Muscle of leg (tissue), 16 donors: ENCODE results near the gene UBAP1L. TPM values are rescaled to one million over a fixed set of nuclear protein-coding genes. Genes with fewer than 3 reads are reported as not detected.
"Not testable (repeated sequence)": the region's sequence is repeated elsewhere in the genome, so short reads cannot be mapped to it uniquely, and the experiment has no call there.

Experiments
- DNase-seq: peaks from one replicate; pipeline ENCODE4 v3.0.0; 2013
- H3K27ac ChIP-seq: one replicate; pipeline ENCODE4 v1.5.1; 2013; ENCODE audit warnings: mild to moderate bottlenecking, low read length, control low read depth
- H3K27me3 ChIP-seq: one replicate; pipeline ENCODE4 v1.6.1; 2013; ENCODE audit warnings: low read length; ENCODE audit not compliant: control insufficient read depth, insufficient read depth
- H3K36me3 ChIP-seq: one replicate; pipeline ENCODE4 v1.6.1; 2013; ENCODE audit warnings: low read length; ENCODE audit not compliant: control insufficient read depth, insufficient read depth
- H3K4me1 ChIP-seq: one replicate; pipeline ENCODE4 v1.6.1; 2013; ENCODE audit warnings: low read length; ENCODE audit not compliant: control insufficient read depth, insufficient read depth
- H3K4me3 ChIP-seq: one replicate; pipeline ENCODE4 v1.5.1; 2013; ENCODE audit warnings: low read length, control low read depth
- H3K9me3 ChIP-seq: replicated peaks from 2 replicates; pipeline ENCODE4 v1.6.1; 2013; ENCODE audit warnings: low read depth, low read length; ENCODE audit not compliant: control insufficient read depth
- WGBS: methylation state at CpG from one replicate; pipeline ENCODE4 v1.1.5; 2013; ENCODE audit warnings: missing lambda C conversion rate; ENCODE audit not compliant: insufficient coverage; 5-methylcytosine and 5-hydroxymethylcytosine counted together
- long read RNA-seq, 11 donors: transcript quantifications; one replicate each; lab custom pipeline, GENCODE V29; 2026
- polyA plus RNA-seq, 8 donors: library from polyadenylated mRNA; unstranded; fragments of 120-200 nt; gene quantifications; one replicate each; pipeline versions ENCODE4 v1.2.1 to v1.2.3, GENCODE V29; 2013; ENCODE audit warnings: inconsistent platforms in 1 of 8, low replicate concordance in 1 of 8; ENCODE audit not compliant: insufficient read length in 8 of 8, insufficient read depth in 1 of 8
- total RNA-seq: library from RNA; stranded (reverse); fragments of 120-200 nt; gene quantifications from one replicate; pipeline ENCODE4 v1.2.4, GENCODE V29; 2013

Gene UBAP1L
- total RNA-seq (2.6 TPM), polyA plus RNA-seq (1 to 10 TPM; 3.0 to 7.2 (median 4.9) TPM)
- long read RNA-seq, donor 1, full-length matches to known transcripts: 1 of 1 reads
- long read RNA-seq, donor 1, partial matches to known transcripts: 0 of 1 reads
- long read RNA-seq, donor 1, other reads (novel, unspliced or antisense): 0 of 1 reads
- long read RNA-seq, donor 2: 0 reads
- long read RNA-seq, donor 3, full-length matches to known transcripts: 1 of 1 reads
- long read RNA-seq, donor 3, partial matches to known transcripts: 0 of 1 reads
- long read RNA-seq, donor 3, other reads (novel, unspliced or antisense): 0 of 1 reads
- long read RNA-seq, donor 4: 0 reads
- long read RNA-seq, donor 5, full-length matches to known transcripts: 3 of 3 reads
- long read RNA-seq, donor 5, partial matches to known transcripts: 0 of 3 reads
- long read RNA-seq, donor 5, other reads (novel, unspliced or antisense): 0 of 3 reads
- long read RNA-seq, donor 6, partial matches to known transcripts: 0 of 1 reads
- long read RNA-seq, donor 6, other reads (novel, unspliced or antisense): 0 of 1 reads
- long read RNA-seq, donor 7: 0 reads
- long read RNA-seq, donor 8: 0 reads
- long read RNA-seq, donor 9: 0 reads
- long read RNA-seq, donor 10: 0 reads
- long read RNA-seq, donor 11, full-length matches to known transcripts: 1 of 1 reads
- long read RNA-seq, donor 11, partial matches to known transcripts: 0 of 1 reads
- long read RNA-seq, donor 11, other reads (novel, unspliced or antisense): 0 of 1 reads

GRCh38 chr15:65115086-65115485, at the start of gene UBAP1L:
Gene UBAP1L (minus strand): TSS chr15:65115200. CDS start chr15:65106215, 8,985 bp downstream.
- no peaks in the 10 kb centered on the region for H3K4me1 ChIP-seq
- H3K9me3 ChIP-seq: no peaks in the 10 kb centered on the region
- no peak for DNase-seq
- peaks cover 56% of the 10 kb centered on the region for H3K36me3 ChIP-seq
- no peaks in the 10 kb centered on the region for H3K27me3 ChIP-seq
- no CpG with 5 or more reads among the region's 2 CpGs for WGBS
- H3K4me3 ChIP-seq: no peak within 1 kb of the TSS
- peak within 1 kb of the TSS; percentile 62 for H3K27ac ChIP-seq

GRCh38 chr15:65164139-65164538, 49.1 kb upstream of the UBAP1L start:
- DNase-seq: no peak
- H3K36me3 ChIP-seq: peaks cover 17% of the 10 kb centered on the region

GRCh38 chr15:65163041-65163440, 48.0 kb upstream of the UBAP1L start:
- WGBS: 100% methylated on average over 1 of the region's 4 CpGs
- Histone ChIP-seq H3K4me3 (no peak overlapping the region), H3K36me3 (peaks cover 15% of the 10 kb centered on the region), H3K9me3 (no peaks in the 10 kb centered on the region), H3K4me1 (no peaks in the 10 kb centered on the region), H3K27me3 (no peaks in the 10 kb centered on the region), H3K27ac (no peak overlapping the region)
- no peak for DNase-seq

More at GRCh38 chr15:65164139-65164538, 49.1 kb upstream of the UBAP1L start:
- H3K27me3 ChIP-seq: no peaks in the 10 kb centered on the region
- no peaks in the 10 kb centered on the region for H3K4me1 ChIP-seq
- WGBS: no CpG with 5 or more reads among the region's 1 CpG
- H3K4me3 ChIP-seq: no peak overlapping the region
- H3K9me3 ChIP-seq: no peaks in the 10 kb centered on the region
- no peak overlapping the region for H3K27ac ChIP-seq

GRCh38 chr15:65156692-65157091, 41.7 kb upstream of the UBAP1L start:
- no peak overlapping the region for H3K4me3 ChIP-seq
- H3K27me3 ChIP-seq: no peaks in the 10 kb centered on the region
- no peak overlapping the region for H3K27ac ChIP-seq
- DNase-seq: no peak
- WGBS: no CpG with 5 or more reads among the region's 5 CpGs
- H3K4me1 ChIP-seq: no peaks in the 10 kb centered on the region
- H3K36me3 ChIP-seq: peaks cover 39% of the 10 kb centered on the region
- H3K9me3 ChIP-seq: no peaks in the 10 kb centered on the region

- WGBS: 96% methylated on average over 3 of the region's 6 CpGs
- Histone ChIP-seq H3K4me3 (no peak overlapping the region), H3K36me3 (peaks cover 42% of the 10 kb centered on the region)
Measured at GRCh38 chr15:65154720-65155119, 39.7 kb upstream of the UBAP1L start.

GRCh38 chr15:65147902-65148301, 32.9 kb upstream of the UBAP1L start:
- WGBS: no CpG with 5 or more reads among the region's 3 CpGs
- no peaks in the 10 kb centered on the region for H3K27me3 ChIP-seq

More at GRCh38 chr15:65154720-65155119, 39.7 kb upstream of the UBAP1L start:
- no peak for DNase-seq
- H3K9me3 ChIP-seq: no peaks in the 10 kb centered on the region
- no peak overlapping the region for H3K27ac ChIP-seq
- no peaks in the 10 kb centered on the region for H3K27me3 ChIP-seq
- H3K4me1 ChIP-seq: no peaks in the 10 kb centered on the region

GRCh38 chr15:65146438-65146837, 31.4 kb upstream of the UBAP1L start:
- Histone ChIP-seq H3K27me3 (no peaks in the 10 kb centered on the region), H3K9me3 (no peaks in the 10 kb centered on the region), H3K4me3 (no peak overlapping the region), H3K36me3 (peaks cover 10% of the 10 kb centered on the region), H3K27ac (no peak overlapping the region), H3K4me1 (no peaks in the 10 kb centered on the region)
- no peak for DNase-seq
- no CpG with 5 or more reads among the region's 4 CpGs for WGBS

More at GRCh38 chr15:65147902-65148301, 32.9 kb upstream of the UBAP1L start:
- H3K4me3 ChIP-seq: no peak overlapping the region
- no peak for DNase-seq
- no peaks in the 10 kb centered on the region for H3K9me3 ChIP-seq
- H3K4me1 ChIP-seq: no peaks in the 10 kb centered on the region
- peaks cover 12% of the 10 kb centered on the region for H3K36me3 ChIP-seq
- H3K27ac ChIP-seq: no peak overlapping the region

- 83% methylated on average over 5 of the region's 6 CpGs for WGBS
- not testable (repeated sequence) for H3K4me3 ChIP-seq, H3K27me3 ChIP-seq, H3K4me1 ChIP-seq, H3K9me3 ChIP-seq, DNase-seq, H3K27ac ChIP-seq, H3K36me3 ChIP-seq
Measured at GRCh38 chr15:65138631-65139030, 23.6 kb upstream of the UBAP1L start.

GRCh38 chr15:65137893-65138292, 22.9 kb upstream of the UBAP1L start:
- not testable (repeated sequence) for H3K27ac ChIP-seq, H3K9me3 ChIP-seq, H3K36me3 ChIP-seq, H3K4me1 ChIP-seq, H3K4me3 ChIP-seq, DNase-seq, H3K27me3 ChIP-seq
- WGBS: no CpG with 5 or more reads among the region's 4 CpGs

GRCh38 chr15:65137089-65137488, 22.1 kb upstream of the UBAP1L start:
- H3K4me1 ChIP-seq, H3K27ac ChIP-seq, H3K36me3 ChIP-seq, H3K27me3 ChIP-seq, DNase-seq, H3K9me3 ChIP-seq, H3K4me3 ChIP-seq: not testable (repeated sequence)
- 86% methylated on average over 4 of the region's 7 CpGs for whole genome bisulfite sequencing
